T-helper 1 cell (primary cell): Measurements from ENCODE around the gene HNRNPK.
A peak's percentile ranks its signal among the peaks of the same experiment; 100 is the strongest.
"Not testable (repeated sequence)": the region's sequence is repeated elsewhere in the genome, so short reads cannot be mapped to it uniquely, and the experiment has no call there.

ENCODE experiments used
- DNase-seq, 5 donors: peaks; one replicate each; pipeline ENCODE4 v3.0.0-alpha.2; 2012 to 2020

The HNRNPK gene

GRCh38 chr9:83976372-83976771 lies 3.6 kb downstream of the HNRNPK start:
- no peak for DNase-seq

GRCh38 chr9:83975300-83975699 lies 4.7 kb downstream of the HNRNPK start:
- DNase-seq: no peak

- no peak for DNase-seq
These were observed 7.7 kb downstream of the HNRNPK start for GRCh38 chr9:83972286-83972685.

DNA sequence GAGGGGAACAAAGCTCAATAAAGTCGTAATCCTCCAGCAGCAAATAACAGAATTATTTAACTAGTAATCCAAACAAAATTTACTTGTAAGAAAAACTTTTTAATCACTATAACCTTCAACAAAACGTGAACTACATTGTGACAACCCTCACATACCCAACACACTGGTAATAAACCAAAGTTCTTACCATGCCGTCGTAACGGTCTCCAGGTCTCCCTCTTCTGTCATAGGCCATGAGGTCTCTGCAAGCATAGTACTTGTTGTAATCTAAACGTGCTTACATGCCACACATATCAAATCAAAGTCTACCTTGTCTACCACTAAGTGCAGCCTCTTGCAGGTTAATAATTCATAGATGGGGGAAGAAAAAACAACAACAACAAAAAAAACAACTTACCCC lies 8.5 kb downstream of the HNRNPK start:
- DNase-seq: no peak

GRCh38 chr9:83969602-83970001 lies 10.4 kb downstream of the HNRNPK start:
- DNase-seq: no peak

- no peak for DNase-seq
These were observed 12.9 kb downstream of the HNRNPK start for GRCh38 chr9:83967073-83967472.

GRCh38 chr9:83966209-83966582 lies 13.8 kb downstream of the HNRNPK start:
- DNase-seq: no peak

- DNase-seq: no peak
These were observed 14.4 kb downstream of the HNRNPK start for GRCh38 chr9:83965350-83966208.

- DNase-seq: no peak
These were observed 15.1 kb downstream of the HNRNPK start for GRCh38 chr9:83964973-83965349.

- DNase-seq: no peak
These were observed 17.9 kb downstream of the HNRNPK start for GRCh38 chr9:83962165-83962564.

- no peak for DNase-seq
These were observed 19.0 kb downstream of the HNRNPK start for GRCh38 chr9:83960991-83961390.

DNA sequence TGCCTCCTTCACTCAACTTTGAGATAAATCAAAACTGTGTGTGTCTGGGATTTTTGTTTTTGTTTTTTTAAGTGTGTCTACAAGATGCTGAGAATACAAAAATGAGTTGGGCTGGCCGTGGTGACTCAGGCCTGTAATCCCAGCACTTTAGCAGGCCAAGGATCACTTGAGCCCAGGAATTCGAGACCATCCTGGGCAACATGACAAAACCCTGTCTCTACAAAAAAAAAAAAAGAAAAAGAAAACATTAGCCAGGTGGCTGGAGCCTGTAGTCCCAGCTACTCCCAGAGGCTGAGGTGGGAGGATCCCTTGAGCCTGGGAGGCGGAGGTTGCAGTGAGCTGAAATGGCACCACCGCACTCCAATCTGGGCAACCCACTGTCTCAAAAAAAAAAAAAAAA lies 21.0 kb downstream of the HNRNPK start:
- DNase-seq: no peak

DNA sequence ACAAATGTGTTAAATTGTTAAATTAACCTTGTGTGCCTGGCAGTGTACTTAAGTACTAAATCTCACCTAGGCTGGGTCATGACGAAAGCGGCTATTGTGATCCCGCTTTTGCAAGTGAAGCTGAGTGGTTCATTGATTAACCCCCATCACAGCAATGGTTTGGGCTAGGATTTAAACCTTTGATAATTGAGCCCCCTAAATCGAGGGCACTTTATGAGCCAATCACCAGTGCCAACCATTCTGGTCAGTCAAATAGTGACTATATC lies 22.8 kb downstream of the HNRNPK start:
- DNase-seq: no peak

GRCh38 chr9:83956436-83957247 lies 23.4 kb downstream of the HNRNPK start:
- DNase-seq: peak; percentile 31 to 73 (median 42)

DNA sequence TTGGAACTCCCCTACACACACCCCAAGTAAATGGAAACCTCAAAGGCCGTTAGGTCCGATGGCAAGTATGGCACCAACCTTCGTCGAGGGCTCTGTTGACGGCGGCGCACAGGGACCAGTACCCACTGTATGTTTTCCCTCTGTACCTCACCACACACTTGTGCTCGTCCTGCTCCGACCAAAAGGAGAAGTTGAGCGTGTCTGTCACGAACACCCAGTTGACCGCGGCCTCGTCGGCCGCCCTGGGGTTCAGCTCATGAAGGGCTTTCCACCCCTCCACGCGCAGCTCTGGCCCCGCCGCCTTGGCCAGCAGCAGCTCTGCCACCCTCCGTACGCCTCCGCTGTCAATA lies 24.0 kb downstream of the HNRNPK start:
- DNase-seq: peak in 1 of 5 donors; percentile 45

DNA sequence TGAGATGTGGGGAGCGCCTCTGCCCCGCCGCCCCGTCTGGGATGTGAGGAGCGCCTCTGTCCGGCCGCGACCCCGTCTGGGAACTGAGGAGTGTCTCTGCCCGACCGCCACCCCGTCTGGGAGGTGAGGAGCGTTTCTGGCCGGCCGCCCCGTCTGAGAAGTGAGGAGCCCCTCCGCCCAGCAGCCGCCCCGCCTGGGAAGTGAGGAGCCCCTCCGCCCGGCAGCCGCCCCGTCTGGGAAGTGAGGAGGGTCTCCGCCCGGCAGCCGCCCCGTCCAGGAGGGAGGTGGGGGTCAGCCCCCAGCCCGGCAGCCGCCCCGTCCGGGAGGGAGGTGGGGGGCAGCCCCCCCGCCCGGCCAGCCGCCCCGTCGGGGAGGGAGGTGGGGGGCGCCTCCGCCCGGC lies 31.9 kb downstream of the HNRNPK start:
- DNase-seq: not testable (repeated sequence)

DNA sequence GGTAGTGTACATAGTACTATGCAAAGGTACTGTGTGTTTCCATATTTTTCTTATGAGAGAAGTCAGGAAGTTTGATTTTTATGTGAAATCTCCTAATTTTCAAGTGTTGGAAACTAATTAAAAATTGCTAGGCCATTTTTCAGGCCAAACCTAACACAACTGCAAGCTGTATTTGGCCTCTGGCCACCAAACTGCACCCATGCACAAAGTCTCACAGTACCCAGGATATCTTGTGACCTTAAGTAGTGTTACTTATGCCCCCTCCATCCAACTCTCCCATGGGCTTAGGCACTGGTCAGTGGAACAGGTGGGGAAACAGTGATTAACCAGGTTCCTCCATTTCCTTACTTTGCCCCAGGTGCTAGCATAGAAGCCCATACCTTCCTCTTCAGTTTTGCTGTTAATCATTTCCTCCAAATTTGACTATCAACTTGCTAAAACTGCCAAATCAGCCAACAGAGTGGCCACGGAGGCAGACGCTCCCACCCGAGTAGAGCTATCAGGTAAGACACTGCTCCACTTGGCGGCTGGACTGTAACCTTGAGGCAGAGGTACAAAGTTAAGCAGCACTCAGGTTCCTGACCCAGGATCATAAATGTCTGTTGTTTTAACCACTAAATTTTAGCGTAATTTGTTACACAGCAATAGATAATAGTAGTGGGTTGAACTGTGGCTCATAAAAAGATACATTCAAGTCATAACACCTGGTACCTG lies 39.3 kb downstream of the HNRNPK start:
- no peak for DNase-seq

GRCh38 chr9:83937861-83938455 lies 42.1 kb downstream of the HNRNPK start:
- DNase-seq: peak in 3 of 5 donors; percentile 16 to 64 (median 17)

GRCh38 chr9:83936523-83936922 lies 43.5 kb downstream of the HNRNPK start:
- no peak for DNase-seq

GRCh38 chr9:83935276-83935935 lies 44.6 kb downstream of the HNRNPK start:
- DNase-seq: no peak

- no peak for DNase-seq
These were observed 45.3 kb downstream of the HNRNPK start for GRCh38 chr9:83934569-83935275.

GRCh38 chr9:83933790-83934189 lies 46.2 kb downstream of the HNRNPK start:
- DNase-seq: no peak
